Measurements from ENCODE around the gene CGB5. TPM values are rescaled to one million over a fixed set of nuclear protein-coding genes. Genes with fewer than 3 reads are reported as not detected.

CGB5 gene
- total and polyA plus RNA-seq, 9 of the 15 experiments (the other 6 are each of a cell fraction or from before 2014, with no cell fraction given): not detected

DNA sequence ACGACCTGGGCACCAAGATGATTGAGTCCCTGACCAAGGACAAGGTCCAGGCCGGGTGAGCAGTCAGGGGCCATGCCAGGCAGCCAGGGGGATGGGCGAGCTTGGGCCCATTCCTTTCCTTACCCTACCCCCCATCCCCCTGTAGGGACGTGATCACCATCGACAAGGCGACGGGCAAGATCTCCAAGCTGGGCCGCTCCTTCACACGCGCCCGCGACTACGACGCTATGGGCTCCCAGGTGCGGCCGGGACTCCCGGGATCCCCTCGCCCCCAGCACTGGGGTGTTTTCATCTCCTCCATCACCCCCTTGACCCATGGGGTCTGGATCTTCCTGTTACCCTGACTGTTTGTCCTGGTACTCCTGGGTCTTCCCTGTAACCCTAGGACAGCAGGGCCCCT is 33.8 kb upstream of the CGB5 start:
- Histone ChIP-seq H4K20me1 (replicated peaks; ENCODE audit: control insufficient read depth, insufficient read depth, low read length) (no peaks in the 10 kb centered on the region), H3K9ac (ENCODE audit: insufficient read depth in 1 of 2, low read depth in 2 of 2, low read length in 2 of 2) (no peak overlapping the region; a peak in 1 of 4 replicates), H3K4me3 (no peak overlapping the region), H3K27me3 (ENCODE audit: control insufficient read depth in 2 of 2, insufficient read depth in 2 of 2, low read length in 2 of 2) (no peaks in the 10 kb centered on the region), H3K4me1 (replicated peaks in 1 of 2; ENCODE audit: control insufficient read depth in 2 of 2, insufficient read depth in 2 of 2, low read length in 2 of 2) (peaks cover 0 to 12% of the 10 kb centered on the region in 2 experiments; a peak in 2 of 5 replicates), H3K27ac (ENCODE audit: extremely low read depth, low read depth, low read length) (no peak overlapping the region), H3K36me3 (ENCODE audit: control insufficient read depth, insufficient read depth, low read length) (peaks cover 84% of the 10 kb centered on the region), H3K79me2 (ENCODE audit: control insufficient read depth, insufficient read depth, low read length) (no peaks in the 10 kb centered on the region), H3K4me2 (ENCODE audit: insufficient read depth, low read length) (no peak overlapping the region), H2AFZ (ENCODE audit: low read depth, low read length) (no peak overlapping the region), H3K9me1 (ENCODE audit: control insufficient read depth, insufficient read depth, low read length) (peaks cover 4% of the 10 kb centered on the region), H3K9me3 (replicated peaks; ENCODE audit: control insufficient read depth, insufficient read depth, low read depth, low read length) (no peaks in the 10 kb centered on the region)
- in situ Hi-C loops (cut with MboI) (no loop called here), intact Hi-C loops (cut with micrococcal nuclease) (no loop called here)
- 95% methylated on average over 14 of the region's 18 CpGs for WGBS (ENCODE audit: insufficient coverage, low coverage, missing lambda C conversion rate)
- TF ChIP-seq ARID2 (IDR thresholded peaks at IDR 0.05) (no peak), POLR2A (conservative IDR thresholded peaks at IDR 0.05) (0 out of 2 replicates have a peak, but pooled peaks have one; percentile 30), RBFOX2 (IDR thresholded peaks at IDR 0.05; ENCODE audit: low read depth, low read length) (peak; percentile 42)
- BruUV-seq (replicated peaks): no TSS peak
- DNase-seq (ENCODE audit: extremely low read depth in 1 of 4, low spot score in 3 of 4): no peak
- no peak for FAIRE-seq
- POLR2A ChIA-PET: interaction anchor here (0.5 to 2.1 kb wide), 4 partner anchors 10 to 544 kb away, joined by 3 to 6 read pairs (median 4); no protein-coding TSS in a partner anchor
- CTCF ChIA-PET (ENCODE audit: low intra/inter-chr PET ratio): no interaction called here
- ATAC-seq: no peak

DNA sequence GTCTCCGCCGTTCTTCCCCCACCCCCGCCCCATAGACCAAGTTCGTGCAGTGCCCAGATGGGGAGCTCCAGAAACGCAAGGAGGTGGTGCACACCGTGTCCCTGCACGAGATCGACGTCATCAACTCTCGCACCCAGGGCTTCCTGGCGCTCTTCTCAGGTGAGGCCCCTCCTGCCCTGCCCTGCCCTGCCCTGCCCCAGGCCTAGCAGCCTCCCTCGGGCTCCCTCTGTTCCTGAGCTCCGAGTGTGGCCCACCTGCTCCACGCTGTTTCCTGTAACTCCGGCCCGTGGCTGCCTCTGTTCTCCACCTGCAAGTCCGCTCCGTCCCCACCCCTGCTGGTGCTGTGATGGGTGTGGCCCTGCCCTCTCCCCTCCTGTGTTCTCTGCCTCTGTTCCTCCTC is 33.2 kb upstream of the CGB5 start:
- no peaks in the 10 kb centered on the region for H3K27me3 ChIP-seq (ENCODE audit: control insufficient read depth in 2 of 2, insufficient read depth in 2 of 2, low read length in 2 of 2)
- peaks cover 0 to 14% of the 10 kb centered on the region in 2 experiments; a peak in 2 of 5 replicates for H3K4me1 ChIP-seq (replicated peaks in 1 of 2; ENCODE audit: control insufficient read depth in 2 of 2, insufficient read depth in 2 of 2, low read length in 2 of 2)
- H3K36me3 ChIP-seq (ENCODE audit: control insufficient read depth, insufficient read depth, low read length): peaks cover 84% of the 10 kb centered on the region
- TF ChIP-seq ARID2 (IDR thresholded peaks at IDR 0.05) (no peak), SOX6 (IDR thresholded peaks at IDR 0.05) (no peak), ZNF431 (CRISPR knock-in tag; IDR thresholded peaks at IDR 0.05) (no peak), POLR2G (IDR thresholded peaks at IDR 0.05; ENCODE audit: low read depth, low read length) (peak; percentile 44; the same call in 1 of the 2 replicates)
- TF ChIP-seq, protein P1, sequence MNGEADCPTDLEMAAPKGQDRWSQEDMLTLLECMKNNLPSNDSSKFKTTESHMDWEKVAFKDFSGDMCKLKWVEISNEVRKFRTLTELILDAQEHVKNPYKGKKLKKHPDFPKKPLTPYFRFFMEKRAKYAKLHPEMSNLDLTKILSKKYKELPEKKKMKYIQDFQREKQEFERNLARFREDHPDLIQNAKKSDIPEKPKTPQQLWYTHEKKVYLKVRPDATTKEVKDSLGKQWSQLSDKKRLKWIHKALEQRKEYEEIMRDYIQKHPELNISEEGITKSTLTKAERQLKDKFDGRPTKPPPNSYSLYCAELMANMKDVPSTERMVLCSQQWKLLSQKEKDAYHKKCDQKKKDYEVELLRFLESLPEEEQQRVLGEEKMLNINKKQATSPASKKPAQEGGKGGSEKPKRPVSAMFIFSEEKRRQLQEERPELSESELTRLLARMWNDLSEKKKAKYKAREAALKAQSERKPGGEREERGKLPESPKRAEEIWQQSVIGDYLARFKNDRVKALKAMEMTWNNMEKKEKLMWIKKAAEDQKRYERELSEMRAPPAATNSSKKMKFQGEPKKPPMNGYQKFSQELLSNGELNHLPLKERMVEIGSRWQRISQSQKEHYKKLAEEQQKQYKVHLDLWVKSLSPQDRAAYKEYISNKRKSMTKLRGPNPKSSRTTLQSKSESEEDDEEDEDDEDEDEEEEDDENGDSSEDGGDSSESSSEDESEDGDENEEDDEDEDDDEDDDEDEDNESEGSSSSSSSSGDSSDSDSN (IDR thresholded peaks at IDR 0.05; ENCODE audit: borderline replicate concordance in 1 of 2, low read depth in 2 of 2, low read length in 2 of 2): no peak
- 0 out of 2 replicates have a peak, but pooled peaks cover 3% of the 10 kb centered on the region for H4K20me1 ChIP-seq (replicated peaks; ENCODE audit: control insufficient read depth, insufficient read depth, low read length)
- H2AFZ ChIP-seq (ENCODE audit: low read depth, low read length): no peak overlapping the region
- ATAC-seq: no peak
- WGBS (ENCODE audit: insufficient coverage, low coverage, missing lambda C conversion rate): 79% methylated on average over 12 of the region's 18 CpGs
- FAIRE-seq: no peak
- no peak overlapping the region; a peak in 1 of 4 replicates for H3K9ac ChIP-seq (ENCODE audit: insufficient read depth in 1 of 2, low read depth in 2 of 2, low read length in 2 of 2)
- in situ Hi-C loops (cut with MboI) (no loop called here), intact Hi-C loops (cut with micrococcal nuclease) (no loop called here)
- no peaks in the 10 kb centered on the region for H3K79me2 ChIP-seq (ENCODE audit: control insufficient read depth, insufficient read depth, low read length)
- ChIA-PET CTCF (ENCODE audit: low intra/inter-chr PET ratio) (no interaction called here), POLR2A (interaction anchor here (0.5 to 2.1 kb wide), 3 partner anchors 10 to 545 kb away, joined by 3 to 6 read pairs (median 3); no protein-coding TSS in a partner anchor)
- BruUV-seq (replicated peaks): no TSS peak
- peaks cover 4% of the 10 kb centered on the region for H3K9me1 ChIP-seq (ENCODE audit: control insufficient read depth, insufficient read depth, low read length)
- no peaks in the 10 kb centered on the region for H3K9me3 ChIP-seq (replicated peaks; ENCODE audit: control insufficient read depth, insufficient read depth, low read depth, low read length)
- no peak overlapping the region for H3K27ac ChIP-seq (ENCODE audit: extremely low read depth, low read depth, low read length)
- no peak overlapping the region for H3K4me2 ChIP-seq (ENCODE audit: insufficient read depth, low read length)
- DNase-seq (ENCODE audit: extremely low read depth in 1 of 4, low spot score in 3 of 4): no peak
- no peak overlapping the region for H3K4me3 ChIP-seq

Data from K562 (cell line).